HG03095 (cell line): ENCODE results near the gene FANK1.

Experiments used
- ATAC-seq: cut with Tn5 transposase; IDR thresholded peaks from one replicate; pipeline ENCODE4 v1.9.1; 2021; ENCODE audit warnings: moderate library complexity; ENCODE audit not compliant: unreplicated experiment

The FANK1 gene

GRCh38 chr10:126057494-126057893, 161.1 kb downstream of the FANK1 start:
- no peak for ATAC-seq

- ATAC-seq, result no peak
Measured at GRCh38 chr10:126058104-126058503, 161.7 kb downstream of the FANK1 start.

GRCh38 chr10:126058507-126058906, 162.1 kb downstream of the FANK1 start:
- no peak for ATAC-seq
